Parathyroid adenoma (tissue), 2 donors: Measurements from ENCODE around the gene MAGEB17.
"Not testable (repeated sequence)": the region's sequence is repeated elsewhere in the genome, so short reads cannot be mapped to it uniquely, and the experiment has no call there.

Experiments used
- H2AFZ ChIP-seq: fragments of 300-600 bp; sonication (generic); one replicate; pipeline ENCODE4 v1.7.0; 2017; ENCODE audit warnings: antibody characterized with exemption, mild to moderate bottlenecking
- H3K27ac ChIP-seq: fragments of 300-600 bp; sonication (generic); one replicate; pipeline ENCODE4 v1.7.0; 2017
- H3K27me3 ChIP-seq: fragments of 300-600 bp; sonication (generic); one replicate; pipeline ENCODE4 v1.7.0; 2017; ENCODE audit warnings: low read length; ENCODE audit not compliant: control insufficient read depth, insufficient read depth
- H3K36me3 ChIP-seq: fragments of 300-600 bp; sonication (generic); one replicate; pipeline ENCODE4 v1.7.0; 2017; ENCODE audit warnings: low read length; ENCODE audit not compliant: control insufficient read depth, insufficient read depth
- H3K4me1 ChIP-seq: fragments of 300-600 bp; sonication (generic); one replicate; pipeline ENCODE4 v1.7.0; 2017; ENCODE audit warnings: control low read depth
- H3K4me2 ChIP-seq: fragments of 300-600 bp; sonication (generic); one replicate; pipeline ENCODE4 v1.7.0; 2017; ENCODE audit warnings: low read length
- H3K4me3 ChIP-seq: fragments of 300-600 bp; sonication (generic); one replicate; pipeline ENCODE4 v1.7.0; 2017; ENCODE audit warnings: low read depth, low read length
- H3K79me2 ChIP-seq: fragments of 300-600 bp; sonication (generic); one replicate; pipeline ENCODE4 v1.7.0; 2017; ENCODE audit warnings: control low read depth
- H3K9ac ChIP-seq: fragments of 300-600 bp; sonication (generic); one replicate; pipeline ENCODE4 v1.7.0; 2017; ENCODE audit warnings: mild to moderate bottlenecking
- H3K9me3 ChIP-seq: fragments of 300-600 bp; sonication (generic); one replicate; pipeline ENCODE4 v1.7.0; 2017; ENCODE audit warnings: low read length; ENCODE audit not compliant: control insufficient read depth
- TF ChIP-seq, protein P1 (sequence below): fragments of 300-600 bp; sonication (generic); IDR thresholded peaks from one replicate; pipeline ENCODE4 v1.7.0; 2017; ENCODE audit warnings: antibody characterized with exemption, mild to moderate bottlenecking
- donor health status: primary hyperparathyroidism.

Gene MAGEB17

DNA sequence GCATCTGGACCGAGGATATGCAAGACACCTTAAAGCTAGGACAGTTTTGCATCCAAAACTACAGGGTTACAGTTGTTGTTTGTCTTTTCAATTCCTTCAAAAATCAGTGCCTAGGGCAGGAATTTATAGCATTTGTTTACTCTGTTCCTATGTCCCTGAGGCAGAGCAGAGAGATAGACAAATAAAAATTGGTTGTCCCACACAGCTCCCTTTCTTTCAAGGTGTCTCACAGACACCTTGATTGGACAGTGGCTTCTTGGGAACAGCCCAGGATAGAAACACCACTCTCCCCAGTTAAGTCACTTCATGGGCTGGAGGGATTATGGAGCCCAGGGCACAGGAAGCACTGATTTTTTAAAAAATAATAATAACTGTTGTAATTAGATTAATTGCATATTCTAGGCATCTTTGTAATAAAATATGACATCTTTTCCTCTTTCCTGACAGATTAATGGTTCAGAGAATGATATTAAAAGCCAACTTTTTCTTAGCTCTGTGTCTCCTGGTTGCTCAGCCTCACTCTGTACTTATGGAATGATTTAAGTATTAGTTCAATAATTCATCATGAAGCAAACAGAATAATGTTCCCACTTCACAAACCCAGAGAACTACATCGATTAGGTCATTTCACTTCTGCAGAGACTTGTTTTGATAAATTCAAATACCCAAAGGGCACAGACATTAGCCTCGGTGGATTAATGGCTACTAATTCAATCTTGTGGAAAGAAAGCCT is 8.2 kb downstream of the MAGEB17 start:
- no peaks in the 10 kb centered on the region for H3K79me2 ChIP-seq
- H3K27ac ChIP-seq, result no peak overlapping the region
- TF ChIP-seq, protein P1, sequence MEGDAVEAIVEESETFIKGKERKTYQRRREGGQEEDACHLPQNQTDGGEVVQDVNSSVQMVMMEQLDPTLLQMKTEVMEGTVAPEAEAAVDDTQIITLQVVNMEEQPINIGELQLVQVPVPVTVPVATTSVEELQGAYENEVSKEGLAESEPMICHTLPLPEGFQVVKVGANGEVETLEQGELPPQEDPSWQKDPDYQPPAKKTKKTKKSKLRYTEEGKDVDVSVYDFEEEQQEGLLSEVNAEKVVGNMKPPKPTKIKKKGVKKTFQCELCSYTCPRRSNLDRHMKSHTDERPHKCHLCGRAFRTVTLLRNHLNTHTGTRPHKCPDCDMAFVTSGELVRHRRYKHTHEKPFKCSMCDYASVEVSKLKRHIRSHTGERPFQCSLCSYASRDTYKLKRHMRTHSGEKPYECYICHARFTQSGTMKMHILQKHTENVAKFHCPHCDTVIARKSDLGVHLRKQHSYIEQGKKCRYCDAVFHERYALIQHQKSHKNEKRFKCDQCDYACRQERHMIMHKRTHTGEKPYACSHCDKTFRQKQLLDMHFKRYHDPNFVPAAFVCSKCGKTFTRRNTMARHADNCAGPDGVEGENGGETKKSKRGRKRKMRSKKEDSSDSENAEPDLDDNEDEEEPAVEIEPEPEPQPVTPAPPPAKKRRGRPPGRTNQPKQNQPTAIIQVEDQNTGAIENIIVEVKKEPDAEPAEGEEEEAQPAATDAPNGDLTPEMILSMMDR, result no peak
- H3K9ac ChIP-seq, result no peak overlapping the region
- no peak overlapping the region for H3K4me3 ChIP-seq
- no peaks in the 10 kb centered on the region for H3K4me1 ChIP-seq
- H3K4me2 ChIP-seq, result no peak overlapping the region
- no peaks in the 10 kb centered on the region for H3K36me3 ChIP-seq
- H2AFZ ChIP-seq, result no peak overlapping the region
- no peaks in the 10 kb centered on the region for H3K9me3 ChIP-seq
- H3K27me3 ChIP-seq, result no peaks in the 10 kb centered on the region

DNA sequence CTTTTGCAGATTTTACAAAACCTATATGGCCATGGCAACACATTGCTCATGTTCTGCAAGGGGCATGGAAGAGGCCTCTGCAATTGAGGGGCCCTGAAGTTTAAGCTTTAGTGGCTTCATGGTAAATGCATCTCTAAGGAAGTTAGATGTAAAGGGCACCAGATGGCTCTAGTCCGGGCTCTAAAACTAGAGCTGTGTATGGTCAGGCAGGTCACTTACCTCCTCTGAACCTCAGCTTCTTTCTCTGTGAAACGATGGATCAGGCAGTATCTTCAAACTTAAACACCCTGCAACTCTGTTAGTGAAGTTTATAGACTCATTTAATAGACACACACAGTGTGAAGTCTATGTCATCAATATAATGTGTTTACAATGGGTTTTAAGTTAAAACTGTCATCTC is 10.0 kb downstream of the MAGEB17 start:
- Histone ChIP-seq H3K9me3 (no peaks in the 10 kb centered on the region), H3K9ac (no peak overlapping the region), H2AFZ (no peak overlapping the region), H3K4me2 (no peak overlapping the region), H3K36me3 (no peaks in the 10 kb centered on the region), H3K4me3 (no peak overlapping the region), H3K27ac (no peak overlapping the region), H3K27me3 (no peaks in the 10 kb centered on the region), H3K4me1 (no peaks in the 10 kb centered on the region), H3K79me2 (no peaks in the 10 kb centered on the region)
- TF ChIP-seq, protein P1, result no peak

DNA sequence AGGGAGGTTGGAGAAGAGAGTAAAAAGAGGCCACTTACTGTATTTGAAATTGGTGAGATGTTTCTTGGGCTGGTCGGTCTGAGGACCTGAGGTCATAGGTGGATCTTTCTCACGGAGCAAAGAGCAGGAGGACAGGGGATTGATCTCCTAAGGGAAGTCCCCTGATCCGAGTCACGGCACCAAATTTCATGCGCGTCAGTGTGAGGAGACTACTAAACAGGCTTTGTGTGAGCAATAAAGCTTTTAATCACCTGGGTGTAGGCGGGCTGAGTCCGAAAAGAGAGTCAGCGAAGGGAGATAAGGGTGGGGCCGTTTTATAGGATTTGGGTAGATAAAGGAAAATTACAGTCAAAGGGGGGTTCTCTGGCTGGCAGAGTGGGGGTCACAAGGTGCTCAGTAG is 16.6 kb downstream of the MAGEB17 start:
- H3K27me3 ChIP-seq, result not testable (repeated sequence)

DNA sequence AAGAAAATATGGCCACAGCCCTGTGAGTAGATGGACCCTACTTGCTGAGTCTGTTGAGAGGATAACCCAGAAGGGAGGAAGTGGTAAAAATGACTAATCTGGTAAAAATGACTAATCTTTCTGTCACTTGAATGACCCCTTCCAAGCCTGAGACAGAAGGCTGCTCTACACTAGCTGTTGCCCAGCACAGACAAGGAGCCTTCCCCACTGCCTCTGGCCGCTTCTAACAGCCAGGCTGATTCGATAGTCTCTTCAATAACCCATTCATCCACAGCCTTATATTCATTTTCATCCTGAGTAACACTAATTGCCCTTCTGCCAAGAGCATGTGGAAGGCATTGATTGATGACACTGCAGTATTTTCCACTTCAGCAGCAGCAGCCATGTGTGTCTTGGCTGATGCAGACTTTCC is 18.4 kb downstream of the MAGEB17 start:
- Histone ChIP-seq H3K4me1 (no peaks in the 10 kb centered on the region), H3K36me3 (no peaks in the 10 kb centered on the region), H3K27ac (no peak overlapping the region), H3K4me3 (no peak overlapping the region), H2AFZ (no peak overlapping the region), H3K4me2 (no peak overlapping the region), H3K27me3 (no peaks in the 10 kb centered on the region), H3K79me2 (no peaks in the 10 kb centered on the region), H3K9ac (no peak overlapping the region), H3K9me3 (no peaks in the 10 kb centered on the region)
- TF ChIP-seq, protein P1, result no peak

More for the DNA sequence above, 16.6 kb downstream of the MAGEB17 start:
- not testable (repeated sequence) for H3K27ac ChIP-seq, H3K79me2 ChIP-seq, H3K9me3 ChIP-seq, H3K4me2 ChIP-seq, H3K4me1 ChIP-seq, H3K36me3 ChIP-seq, H3K4me3 ChIP-seq, H3K9ac ChIP-seq, H2AFZ ChIP-seq

DNA sequence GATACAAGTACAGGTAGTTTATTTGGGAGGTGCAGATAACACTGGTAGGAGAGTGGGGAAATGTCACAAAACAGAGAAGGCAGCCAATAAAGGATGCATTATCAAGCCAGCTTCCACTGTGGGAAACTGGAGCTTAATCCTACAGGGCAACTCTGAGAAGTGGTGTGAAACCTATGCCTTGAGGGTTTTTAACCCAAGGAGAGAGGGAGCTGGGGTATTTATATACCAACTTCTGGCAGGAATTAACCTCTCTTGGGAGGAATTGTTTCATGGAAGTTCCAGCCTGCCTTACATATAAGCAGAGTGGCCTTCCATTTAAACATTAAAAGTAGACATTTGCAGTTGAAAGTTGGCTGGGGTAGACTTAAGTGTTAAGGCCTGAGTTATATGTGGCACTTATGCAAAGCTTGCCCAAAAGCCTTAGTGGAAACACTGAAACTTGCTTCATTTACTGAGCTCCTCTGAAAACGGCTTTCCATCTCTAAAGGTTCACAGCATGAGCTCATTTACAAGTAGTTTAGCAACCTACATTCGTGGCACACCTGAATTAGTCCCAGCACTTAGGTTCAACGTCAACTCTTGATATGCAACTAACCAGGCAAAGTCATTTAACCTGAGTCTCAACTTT is 19.2 kb downstream of the MAGEB17 start:
- Histone ChIP-seq H3K9ac (no peak overlapping the region), H3K27ac (no peak overlapping the region), H3K4me1 (no peaks in the 10 kb centered on the region), H3K9me3 (no peaks in the 10 kb centered on the region), H2AFZ (no peak overlapping the region), H3K4me2 (no peak overlapping the region), H3K27me3 (no peaks in the 10 kb centered on the region), H3K4me3 (no peak overlapping the region), H3K36me3 (no peaks in the 10 kb centered on the region), H3K79me2 (no peaks in the 10 kb centered on the region)
- TF ChIP-seq, protein P1, result no peak
